ENCODE results near the gene PLCG2. TPM values are rescaled to one million over a fixed set of nuclear protein-coding genes. Genes with fewer than 3 reads are reported as not detected.

Gene PLCG2
- total and polyA plus RNA-seq, 2 experiments from 2014 or later = 3.5 to 10.4 TPM

DNA sequence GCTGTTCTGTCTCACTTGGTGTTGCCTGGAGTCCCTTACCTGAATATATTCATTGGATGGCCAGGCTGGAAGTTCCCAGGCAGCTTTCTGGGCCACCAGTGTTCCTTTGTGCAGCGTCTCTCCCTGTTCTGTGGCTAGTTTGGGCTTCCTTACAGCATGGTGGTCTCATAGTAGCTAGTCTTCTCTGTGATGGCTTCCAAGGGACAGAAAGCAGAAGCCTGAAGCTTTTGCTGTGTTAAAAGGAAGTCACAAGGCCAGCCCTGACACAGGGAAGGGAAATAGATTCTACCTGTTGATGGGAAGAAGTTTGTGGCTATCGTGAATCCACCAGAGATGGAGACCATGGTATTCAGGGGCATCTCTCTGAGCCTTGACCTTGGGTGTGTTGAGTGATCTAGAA is 34.6 kb downstream of the PLCG2 start:
- no peak for DNase-seq (ENCODE audit: low read depth in 1 of 2, low spot score in 1 of 2)
- Histone ChIP-seq H3K9me3 (ENCODE audit: low read depth) (no peaks in the 10 kb centered on the region), H3K27ac (no peak overlapping the region), H3K36me3 (no peaks in the 10 kb centered on the region), H3K4me3 (no peak overlapping the region), H3K27me3 (no peaks in the 10 kb centered on the region), H3K4me1 (ENCODE audit: low read depth) (no peaks in the 10 kb centered on the region)
- TF ChIP-seq, protein P1, sequence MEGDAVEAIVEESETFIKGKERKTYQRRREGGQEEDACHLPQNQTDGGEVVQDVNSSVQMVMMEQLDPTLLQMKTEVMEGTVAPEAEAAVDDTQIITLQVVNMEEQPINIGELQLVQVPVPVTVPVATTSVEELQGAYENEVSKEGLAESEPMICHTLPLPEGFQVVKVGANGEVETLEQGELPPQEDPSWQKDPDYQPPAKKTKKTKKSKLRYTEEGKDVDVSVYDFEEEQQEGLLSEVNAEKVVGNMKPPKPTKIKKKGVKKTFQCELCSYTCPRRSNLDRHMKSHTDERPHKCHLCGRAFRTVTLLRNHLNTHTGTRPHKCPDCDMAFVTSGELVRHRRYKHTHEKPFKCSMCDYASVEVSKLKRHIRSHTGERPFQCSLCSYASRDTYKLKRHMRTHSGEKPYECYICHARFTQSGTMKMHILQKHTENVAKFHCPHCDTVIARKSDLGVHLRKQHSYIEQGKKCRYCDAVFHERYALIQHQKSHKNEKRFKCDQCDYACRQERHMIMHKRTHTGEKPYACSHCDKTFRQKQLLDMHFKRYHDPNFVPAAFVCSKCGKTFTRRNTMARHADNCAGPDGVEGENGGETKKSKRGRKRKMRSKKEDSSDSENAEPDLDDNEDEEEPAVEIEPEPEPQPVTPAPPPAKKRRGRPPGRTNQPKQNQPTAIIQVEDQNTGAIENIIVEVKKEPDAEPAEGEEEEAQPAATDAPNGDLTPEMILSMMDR (IDR thresholded peaks at IDR 0.05; ENCODE audit: low read depth, low read length) = no peak

DNA sequence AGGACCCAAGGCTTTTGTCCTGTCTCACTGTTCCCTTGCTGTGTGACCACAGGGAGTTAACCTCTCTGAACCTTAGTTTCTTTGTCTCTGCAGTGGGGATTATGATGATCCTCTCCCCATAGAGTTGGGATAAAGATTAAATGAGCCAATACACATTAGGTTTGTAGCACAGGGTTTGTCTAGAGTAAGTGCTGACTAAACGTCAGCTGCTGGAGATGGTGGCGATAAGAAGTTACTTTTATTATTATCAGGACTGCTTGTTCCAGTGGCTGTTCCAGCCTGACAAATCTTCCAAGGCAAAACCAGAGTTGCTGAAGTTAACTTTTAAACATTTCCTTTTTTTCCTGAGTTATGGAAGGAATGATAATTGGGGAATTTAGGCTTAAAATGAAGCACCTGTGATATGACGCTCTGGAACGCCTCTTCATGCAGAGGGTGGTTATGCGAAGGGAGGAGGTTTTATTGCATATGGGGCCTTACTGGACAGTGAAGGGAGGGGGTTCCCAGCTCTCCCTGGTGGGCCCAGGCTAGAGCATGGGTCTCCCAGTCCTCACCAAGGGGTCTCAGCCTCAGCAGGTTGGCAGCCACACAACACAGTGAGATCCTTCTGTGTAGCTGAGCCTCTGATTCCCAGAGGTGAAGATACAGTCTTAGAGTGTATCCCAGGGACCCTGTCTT is 35.8 kb downstream of the PLCG2 start:
- no peak for DNase-seq (ENCODE audit: low read depth in 1 of 2, low spot score in 1 of 2)
- no peaks in the 10 kb centered on the region for H3K36me3 ChIP-seq
- no peaks in the 10 kb centered on the region for H3K4me1 ChIP-seq (ENCODE audit: low read depth)
- TF ChIP-seq, protein P1 (IDR thresholded peaks at IDR 0.05; ENCODE audit: low read depth, low read length) = no peak
- H3K4me3 ChIP-seq = no peak overlapping the region
- no peak overlapping the region for H3K27ac ChIP-seq
- no peaks in the 10 kb centered on the region for H3K27me3 ChIP-seq
- no peaks in the 10 kb centered on the region for H3K9me3 ChIP-seq (ENCODE audit: low read depth)

DNA sequence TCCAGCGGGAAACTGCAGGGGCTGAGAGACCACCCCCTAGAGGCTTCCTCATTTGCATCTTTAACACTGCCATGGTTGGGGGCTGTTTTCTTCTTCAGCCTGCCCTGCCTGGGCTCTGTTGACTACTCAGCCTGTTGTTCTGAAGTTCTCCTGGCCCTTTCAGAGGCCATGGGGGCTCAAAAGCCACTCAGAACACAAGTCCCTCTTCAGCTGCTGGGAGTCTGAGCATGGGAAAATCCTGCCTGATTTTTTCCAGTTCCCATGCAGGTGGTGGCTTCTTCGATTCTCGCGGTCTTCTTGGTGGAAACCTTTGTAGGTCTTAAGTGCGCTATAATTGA is 36.3 kb downstream of the PLCG2 start:
- Histone ChIP-seq H3K4me1 (ENCODE audit: low read depth) (no peaks in the 10 kb centered on the region), H3K36me3 (no peaks in the 10 kb centered on the region), H3K9me3 (ENCODE audit: low read depth) (no peaks in the 10 kb centered on the region), H3K27me3 (no peaks in the 10 kb centered on the region), H3K4me3 (no peak overlapping the region), H3K27ac (no peak overlapping the region)
- DNase-seq (ENCODE audit: low read depth in 1 of 2, low spot score in 1 of 2) = no peak
- TF ChIP-seq, protein P1 (IDR thresholded peaks at IDR 0.05; ENCODE audit: low read depth, low read length) = no peak

DNA sequence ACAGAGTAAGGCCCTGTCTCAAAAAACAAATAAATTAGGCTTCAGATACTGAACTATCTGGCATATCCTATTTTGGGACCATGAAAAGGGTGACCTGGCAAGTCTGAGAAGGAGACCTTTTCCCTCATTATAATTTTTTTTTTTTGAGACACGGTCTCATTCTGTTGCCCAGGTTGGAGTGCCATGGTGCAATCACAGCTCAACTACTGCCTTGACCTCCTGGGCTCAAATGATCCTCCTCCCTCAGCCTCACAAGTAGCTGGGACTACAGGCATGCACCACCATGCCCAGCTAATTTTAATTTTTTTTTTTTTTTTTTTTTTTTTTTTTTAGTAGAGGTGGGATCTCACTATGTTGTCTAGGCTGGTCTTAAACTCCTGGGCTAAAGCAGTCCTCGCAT is 37.3 kb downstream of the PLCG2 start:
- no peak overlapping the region for H3K27ac ChIP-seq
- H3K4me1 ChIP-seq (ENCODE audit: low read depth) = peaks cover 3% of the 10 kb centered on the region
- TF ChIP-seq, protein P1 (IDR thresholded peaks at IDR 0.05; ENCODE audit: low read depth, low read length) = no peak
- H3K4me3 ChIP-seq = no peak overlapping the region
- DNase-seq (ENCODE audit: low read depth in 1 of 2, low spot score in 1 of 2) = no peak
- H3K9me3 ChIP-seq (ENCODE audit: low read depth) = no peaks in the 10 kb centered on the region
- H3K36me3 ChIP-seq = no peaks in the 10 kb centered on the region
- H3K27me3 ChIP-seq = no peaks in the 10 kb centered on the region

DNA sequence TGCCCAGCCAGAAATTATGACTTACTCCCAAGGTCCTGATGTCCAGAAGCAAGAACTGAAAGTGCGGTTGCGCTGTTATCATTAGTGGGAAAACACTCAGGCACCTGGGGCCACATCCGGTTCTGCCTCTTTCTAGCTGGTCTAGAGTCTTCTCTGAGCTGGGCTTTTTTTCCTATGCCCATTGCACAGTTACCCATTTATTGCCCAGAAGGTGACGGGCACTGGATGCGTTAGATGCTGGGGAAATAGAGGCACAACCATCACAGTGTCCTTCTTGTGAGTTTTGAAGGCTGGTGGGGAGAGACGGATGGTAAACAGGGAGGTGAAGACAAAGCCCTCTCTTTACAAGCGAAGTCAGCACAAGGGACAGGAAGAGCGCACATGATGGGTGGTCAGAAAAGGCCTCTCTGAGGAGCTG is 37.7 kb downstream of the PLCG2 start:
- peaks cover 7% of the 10 kb centered on the region for H3K4me1 ChIP-seq (ENCODE audit: low read depth)
- no peaks in the 10 kb centered on the region for H3K36me3 ChIP-seq
- no peak for DNase-seq (ENCODE audit: low read depth in 1 of 2, low spot score in 1 of 2)
- no peaks in the 10 kb centered on the region for H3K27me3 ChIP-seq
- H3K4me3 ChIP-seq = no peak overlapping the region
- TF ChIP-seq, protein P1 (IDR thresholded peaks at IDR 0.05; ENCODE audit: low read depth, low read length) = no peak
- no peaks in the 10 kb centered on the region for H3K9me3 ChIP-seq (ENCODE audit: low read depth)
- no peak overlapping the region for H3K27ac ChIP-seq

Data from cardiac muscle cell (in vitro differentiated cells and primary cell).